ENCODE measurements around the gene ADGRA1. TPM values are rescaled to one million over a fixed set of nuclear protein-coding genes. Genes with fewer than 3 reads are reported as not detected.

The ADGRA1 gene
- total RNA-seq, 2 donors from 2014 or later: 0.14 to 0.23 TPM

DNA sequence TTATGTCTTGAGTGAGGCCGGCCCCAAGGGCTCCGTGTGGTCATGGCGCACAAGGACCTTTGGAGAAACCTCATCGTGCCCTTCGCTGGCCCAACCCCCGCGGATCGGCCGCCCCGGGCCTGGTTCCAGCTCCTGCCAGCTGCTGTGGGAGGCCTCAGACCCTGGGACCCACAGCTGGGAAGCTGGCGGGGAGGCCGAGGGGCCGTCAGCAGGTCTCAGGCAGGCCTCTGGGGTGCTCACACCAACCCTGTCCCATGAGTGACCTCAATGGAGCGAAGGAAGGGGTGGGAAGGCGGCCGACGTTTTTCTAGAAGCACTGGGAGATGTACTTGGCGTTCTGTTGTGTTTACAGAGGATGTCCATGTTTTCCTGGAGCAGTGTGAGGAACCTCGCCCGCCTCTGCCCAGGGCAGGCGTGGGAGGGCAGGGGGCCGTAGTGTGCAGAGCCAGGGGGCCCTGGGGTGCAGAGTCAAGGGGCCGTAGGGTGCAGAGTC is 18.6 kb upstream of the ADGRA1 start:
- H3K4me1 ChIP-seq (replicated peaks): no peaks in the 10 kb centered on the region
- no peak overlapping the region for H3K4me3 ChIP-seq
- WGBS: 52% methylated on average over 21 of the region's 23 CpGs
- TF ChIP-seq POLR2A (IDR thresholded peaks at IDR 0.05): no peak
- TF ChIP-seq CTCF (IDR thresholded peaks at IDR 0.05): no peak
- peak; percentile 30 for TF ChIP-seq POLR2AphosphoS5 (IDR thresholded peaks at IDR 0.05)
- no peaks in the 10 kb centered on the region for H3K36me3 ChIP-seq
- no peak for DNase-seq (ENCODE audit: low spot score)
- intact Hi-C loops (cut with DNase I): no loop called here
- no peak overlapping the region for H3K27ac ChIP-seq
- H3K9me3 ChIP-seq: no peaks in the 10 kb centered on the region
- peaks cover 4% of the 10 kb centered on the region for H3K27me3 ChIP-seq (replicated peaks; ENCODE audit: insufficient read depth)

DNA sequence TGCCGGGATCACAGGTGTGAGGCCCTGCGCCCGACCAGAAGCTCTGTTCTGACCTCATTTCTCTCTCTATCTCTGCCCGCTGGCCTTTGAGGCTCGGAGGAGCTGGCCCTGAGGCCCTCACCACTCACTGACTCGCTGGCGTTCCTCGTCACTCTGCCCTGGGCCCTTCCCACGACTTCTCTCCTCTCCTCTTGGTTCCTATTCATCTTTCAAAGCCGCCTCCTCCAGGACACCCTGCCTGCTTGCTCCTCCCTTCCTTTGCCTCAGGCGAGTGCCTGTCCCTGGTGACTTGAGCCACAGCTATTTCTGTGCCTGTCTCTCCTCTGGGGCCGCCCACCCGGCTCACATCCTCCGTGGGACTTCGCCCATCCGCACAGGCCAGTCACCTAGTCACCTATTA is 17.3 kb upstream of the ADGRA1 start:
- Histone ChIP-seq H3K27ac (no peak overlapping the region), H3K27me3 (replicated peaks; ENCODE audit: insufficient read depth) (peaks cover 4% of the 10 kb centered on the region), H3K4me3 (no peak overlapping the region), H3K4me1 (replicated peaks) (no peaks in the 10 kb centered on the region), H3K36me3 (no peaks in the 10 kb centered on the region), H3K9me3 (no peaks in the 10 kb centered on the region)
- TF ChIP-seq POLR2A (IDR thresholded peaks at IDR 0.05): no peak
- no peak for TF ChIP-seq CTCF (IDR thresholded peaks at IDR 0.05)
- TF ChIP-seq POLR2AphosphoS5 (IDR thresholded peaks at IDR 0.05): no peak
- DNase-seq (ENCODE audit: low spot score): no peak
- intact Hi-C loops (cut with DNase I): no loop called here
- WGBS: 80% methylated on average over 16 of the region's 16 CpGs

- H3K27me3 ChIP-seq (replicated peaks; ENCODE audit: insufficient read depth): peaks cover 4% of the 10 kb centered on the region
- H3K4me3 ChIP-seq: no peak overlapping the region
- WGBS: 77% methylated on average over 21 of the region's 21 CpGs
- intact Hi-C loops (cut with DNase I): no loop called here
- H3K27ac ChIP-seq: no peak overlapping the region
- no peaks in the 10 kb centered on the region for H3K36me3 ChIP-seq
- H3K4me1 ChIP-seq (replicated peaks): no peaks in the 10 kb centered on the region
- DNase-seq (ENCODE audit: low spot score): no peak
- TF ChIP-seq POLR2AphosphoS5 (IDR thresholded peaks at IDR 0.05): no peak
- no peak for TF ChIP-seq POLR2A (IDR thresholded peaks at IDR 0.05)
- no peak for TF ChIP-seq CTCF (IDR thresholded peaks at IDR 0.05)
- no peaks in the 10 kb centered on the region for H3K9me3 ChIP-seq
Observed at GRCh38 chr10:133070810-133071209, 16.9 kb upstream of the ADGRA1 start.

- H3K4me1 ChIP-seq (replicated peaks): no peaks in the 10 kb centered on the region
- DNase-seq (ENCODE audit: low spot score): no peak
- H3K4me3 ChIP-seq: no peak overlapping the region
- no peak for TF ChIP-seq POLR2A (IDR thresholded peaks at IDR 0.05)
- no peak for TF ChIP-seq POLR2AphosphoS5 (IDR thresholded peaks at IDR 0.05)
- TF ChIP-seq CTCF (IDR thresholded peaks at IDR 0.05): no peak
- H3K27me3 ChIP-seq (replicated peaks; ENCODE audit: insufficient read depth): peaks cover 10% of the 10 kb centered on the region
- H3K36me3 ChIP-seq: no peaks in the 10 kb centered on the region
- intact Hi-C loops (cut with DNase I): no loop called here
- 53% methylated on average over 11 of the region's 11 CpGs for WGBS
- no peak overlapping the region for H3K27ac ChIP-seq
- no peaks in the 10 kb centered on the region for H3K9me3 ChIP-seq
Observed at GRCh38 chr10:133071733-133072132, 16.0 kb upstream of the ADGRA1 start.

- Histone ChIP-seq H3K36me3 (no peaks in the 10 kb centered on the region), H3K27ac (no peak overlapping the region), H3K27me3 (replicated peaks; ENCODE audit: insufficient read depth) (peaks cover 13% of the 10 kb centered on the region), H3K4me1 (replicated peaks) (no peaks in the 10 kb centered on the region), H3K9me3 (no peaks in the 10 kb centered on the region), H3K4me3 (no peak overlapping the region)
- WGBS: 62% methylated on average over 19 of the region's 19 CpGs
- no peak for TF ChIP-seq POLR2A (IDR thresholded peaks at IDR 0.05)
- no peak for TF ChIP-seq CTCF (IDR thresholded peaks at IDR 0.05)
- no peak for TF ChIP-seq POLR2AphosphoS5 (IDR thresholded peaks at IDR 0.05)
- intact Hi-C loops (cut with DNase I): no loop called here
- no peak for DNase-seq (ENCODE audit: low spot score)
Observed at GRCh38 chr10:133072196-133072595, 15.5 kb upstream of the ADGRA1 start.

Data from prostate gland (tissue), 2 donors.